Epithelial cell of proximal tubule (primary cell): Measurements from ENCODE around the gene SF1. TPM values are rescaled to one million over a fixed set of nuclear protein-coding genes. Genes with fewer than 3 reads are reported as not detected.
A peak's percentile ranks its signal among the peaks of the same experiment; 100 is the strongest.

ENCODE experiments used
- DNase-seq: peaks from one replicate; pipeline ENCODE4 v3.0.0-alpha.2; 2011; ENCODE audit warnings: low read depth
- H3K4me3 ChIP-seq: 2 replicates; pipeline ENCODE4 v1.5.1; 2011; ENCODE audit warnings: low read depth, mild to moderate bottlenecking, low read length
- CTCF ChIP-seq: conservative IDR thresholded peaks from 2 replicates; pipeline ENCODE4 v1.5.1; 2012; ENCODE audit warnings: low read depth, mild to moderate bottlenecking, low read length
- total RNA-seq: library from RNA; depleted of rRNA; stranded (reverse); fragments of >200 nt; gene quantifications from 2 replicates; pipeline ENCODE4 v1.2.3, GENCODE V29; 2015

The SF1 gene
- total RNA-seq, 1 donor from 2014 or later, result 111 TPM

DNA sequence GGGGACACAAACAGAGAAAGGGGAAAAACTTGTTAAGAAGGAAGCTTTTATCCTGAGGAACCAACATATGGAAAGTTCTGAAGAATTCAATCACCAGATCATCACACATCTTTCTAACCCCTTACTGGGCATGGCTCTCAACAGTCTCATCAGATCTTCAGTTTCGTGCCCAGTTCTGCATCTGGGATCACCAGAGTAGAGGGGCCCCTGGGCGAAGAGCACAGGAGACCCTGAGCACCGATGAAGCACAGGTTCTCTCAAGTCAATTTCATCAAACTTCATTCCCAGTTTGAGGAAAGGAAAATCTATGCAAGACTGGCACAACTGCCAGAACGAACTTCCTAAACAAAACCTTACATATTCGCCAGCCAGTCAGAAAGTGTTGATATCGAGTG is 10.0 kb downstream of the SF1 start:
- H3K4me3 ChIP-seq, result no peak overlapping the region
- DNase-seq, result no peak
- no peak for TF ChIP-seq CTCF

- TF ChIP-seq CTCF, result peak; percentile 84
- no peak for DNase-seq
- no peak overlapping the region for H3K4me3 ChIP-seq
These were observed 10.7 kb downstream of the SF1 start for GRCh38 chr11:64767344-64768299.

GRCh38 chr11:64766881-64767280 is 11.5 kb downstream of the SF1 start:
- no peak for DNase-seq
- no peak overlapping the region for H3K4me3 ChIP-seq
- no peak for TF ChIP-seq CTCF

DNA sequence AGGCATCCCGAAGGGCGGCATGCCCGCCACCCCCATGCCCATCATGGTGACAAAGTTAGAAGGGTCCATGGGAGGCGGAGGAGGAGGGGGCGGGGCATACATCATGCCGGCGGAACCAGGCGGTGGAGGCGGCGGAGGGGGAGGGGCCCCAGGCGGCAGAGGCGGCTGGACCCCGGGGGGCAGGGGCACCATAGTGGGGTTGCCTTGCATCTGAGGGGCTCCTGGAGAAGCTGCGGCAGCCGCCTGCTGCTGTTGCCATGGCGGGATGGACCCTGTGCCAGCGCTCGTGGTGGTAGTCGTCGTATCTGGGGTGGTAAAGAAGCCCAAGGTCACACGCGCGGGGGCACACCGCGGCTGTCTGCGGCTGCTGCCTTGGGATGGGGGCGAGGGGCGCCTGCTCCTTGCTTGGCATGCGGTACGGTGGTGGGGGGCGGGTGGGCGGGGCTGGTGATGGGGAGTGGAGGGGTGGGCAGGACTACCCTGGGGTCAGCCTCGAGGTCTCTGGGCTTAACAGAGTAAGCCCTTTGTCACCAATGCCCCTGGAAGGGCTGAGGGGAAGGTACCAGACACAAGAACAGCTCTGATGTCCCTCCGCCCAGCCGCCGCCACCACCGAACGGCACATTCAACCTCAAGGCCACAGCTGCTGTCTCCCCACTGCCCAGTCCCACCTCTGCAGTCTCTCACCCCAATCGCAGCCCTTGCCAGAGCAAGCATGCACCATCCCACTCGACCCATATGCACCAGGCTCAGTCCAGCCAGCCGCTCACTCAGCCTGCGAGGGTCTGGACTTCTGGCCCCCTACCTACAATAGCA is 12.3 kb downstream of the SF1 start:
- DNase-seq, result no peak
- no peak overlapping the region for H3K4me3 ChIP-seq
- no peak for TF ChIP-seq CTCF

- TF ChIP-seq CTCF, result peak; percentile 18
- DNase-seq, result no peak
These were observed 13.0 kb downstream of the SF1 start for GRCh38 chr11:64765291-64765850.

GRCh38 chr11:64764753-64765152 is 13.6 kb downstream of the SF1 start:
- no peak overlapping the region for H3K4me3 ChIP-seq
- DNase-seq, result no peak
- TF ChIP-seq CTCF, result no peak

More at GRCh38 chr11:64765291-64765850, 13.0 kb downstream of the SF1 start:
- H3K4me3 ChIP-seq, result no peak overlapping the region
